ENCODE measurements around the gene EIF4H. TPM values are rescaled to one million over a fixed set of nuclear protein-coding genes. Genes with fewer than 3 reads are reported as not detected.

EIF4H gene
- total RNA-seq, 1 experiment from 2014 or later: 453 TPM

- no peaks in the 10 kb centered on the region for H3K27me3 ChIP-seq (replicated peaks; ENCODE audit: insufficient read depth, low read depth, low read length, poor library complexity)
- POLR2A ChIA-PET (ENCODE audit: low non-redundant PET): no interaction called here
- no peaks in the 10 kb centered on the region for H3K9me3 ChIP-seq (ENCODE audit: low read depth, low read length, poor library complexity, severe bottlenecking)
- BruUV-seq (replicated peaks): no TSS peak
- H3K27ac ChIP-seq (ENCODE audit: low read depth, low read length, poor library complexity, severe bottlenecking): no peak overlapping the region
- TF ChIP-seq CTCF (conservative IDR thresholded peaks at IDR 0.05; ENCODE audit: low read depth, low read length) (no peak), EZH2 (IDR thresholded peaks at IDR 0.05; ENCODE audit: borderline replicate concordance, low read depth, low read length, poor library complexity, severe bottlenecking) (no peak)
- CTCF ChIA-PET: interaction anchor here (0.6 kb wide), 1 partner anchor 89 kb away, joined by 4 read pairs; no protein-coding TSS in a partner anchor
- no peaks in the 10 kb centered on the region for H3K4me1 ChIP-seq (ENCODE audit: insufficient read depth, low read length, poor library complexity, severe bottlenecking)
- H3K36me3 ChIP-seq (ENCODE audit: insufficient read depth, low read length, poor library complexity, severe bottlenecking): no peaks in the 10 kb centered on the region
- H3K4me3 ChIP-seq (ENCODE audit: low read depth, low read length, poor library complexity, severe bottlenecking): no peak overlapping the region
- no peak for DNase-seq (ENCODE audit: low spot score)
- intact Hi-C loops (cut with micrococcal nuclease; ENCODE audit: unreplicated experiment): no loop called here
Observed at GRCh38 chr7:74220229-74220628, 46.1 kb downstream of the EIF4H start.

- intact Hi-C loops (cut with micrococcal nuclease; ENCODE audit: unreplicated experiment): no loop called here
- ChIA-PET CTCF (no interaction called here), POLR2A (ENCODE audit: low non-redundant PET) (no interaction called here)
- no TSS peak for BruUV-seq (replicated peaks)
- Histone ChIP-seq H3K4me3 (ENCODE audit: low read depth, low read length, poor library complexity, severe bottlenecking) (no peak overlapping the region), H3K27me3 (replicated peaks; ENCODE audit: insufficient read depth, low read depth, low read length, poor library complexity) (no peaks in the 10 kb centered on the region), H3K27ac (ENCODE audit: low read depth, low read length, poor library complexity, severe bottlenecking) (no peak overlapping the region), H3K36me3 (ENCODE audit: insufficient read depth, low read length, poor library complexity, severe bottlenecking) (no peaks in the 10 kb centered on the region), H3K9me3 (ENCODE audit: low read depth, low read length, poor library complexity, severe bottlenecking) (no peaks in the 10 kb centered on the region), H3K4me1 (ENCODE audit: insufficient read depth, low read length, poor library complexity, severe bottlenecking) (no peaks in the 10 kb centered on the region)
- DNase-seq (ENCODE audit: low spot score): no peak
- no peak for TF ChIP-seq EZH2 (IDR thresholded peaks at IDR 0.05; ENCODE audit: borderline replicate concordance, low read depth, low read length, poor library complexity, severe bottlenecking)
Observed at GRCh38 chr7:74221713-74222112, 47.6 kb downstream of the EIF4H start.

GRCh38 chr7:74222851-74223710, 48.9 kb downstream of the EIF4H start:
- no peaks in the 10 kb centered on the region for H3K4me1 ChIP-seq (ENCODE audit: insufficient read depth, low read length, poor library complexity, severe bottlenecking)
- POLR2A ChIA-PET (ENCODE audit: low non-redundant PET): interaction anchor here (0.7 kb wide), 1 partner anchor 57 kb away, joined by 4 read pairs; no protein-coding TSS in a partner anchor
- H3K36me3 ChIP-seq (ENCODE audit: insufficient read depth, low read length, poor library complexity, severe bottlenecking): no peaks in the 10 kb centered on the region
- TF ChIP-seq CTCF (conservative IDR thresholded peaks at IDR 0.05; ENCODE audit: low read depth, low read length): no peak
- no peak for TF ChIP-seq EZH2 (IDR thresholded peaks at IDR 0.05; ENCODE audit: borderline replicate concordance, low read depth, low read length, poor library complexity, severe bottlenecking)
- intact Hi-C loops (cut with micrococcal nuclease; ENCODE audit: unreplicated experiment): no loop called here
- DNase-seq (ENCODE audit: low spot score): no peak
- CTCF ChIA-PET: no interaction called here
- no TSS peak for BruUV-seq (replicated peaks)
- no peak overlapping the region for H3K4me3 ChIP-seq (ENCODE audit: low read depth, low read length, poor library complexity, severe bottlenecking)
- no peaks in the 10 kb centered on the region for H3K27me3 ChIP-seq (replicated peaks; ENCODE audit: insufficient read depth, low read depth, low read length, poor library complexity)
- no peak overlapping the region for H3K27ac ChIP-seq (ENCODE audit: low read depth, low read length, poor library complexity, severe bottlenecking)
- H3K9me3 ChIP-seq (ENCODE audit: low read depth, low read length, poor library complexity, severe bottlenecking): no peaks in the 10 kb centered on the region

Measured in A673 (cell line).